SK-N-SH treated with all-trans-retinoic acid at 6 μM for 48 hours (cell line): ENCODE results near the gene RAB8B.

Experiments
- ARNTL ChIP-seq: fragments of 450-650 bp; formaldehyde crosslinking; IDR thresholded peaks from 2 replicates; pipeline ENCODE4 v1.5.0; 2020; ENCODE audit warnings: low read depth, mild to moderate bottlenecking, moderate library complexity, borderline replicate concordance
- BACH2 ChIP-seq: fragments of 250-450 bp; sonication (Bioruptor Pico); IDR thresholded peaks from 2 replicates; pipeline ENCODE4 v1.9.0; 2021; ENCODE audit warnings: mild to moderate bottlenecking, borderline replicate concordance
- CREB5 ChIP-seq: fragments of 250-450 bp; sonication (Bioruptor Pico); IDR thresholded peaks from 2 replicates; pipeline ENCODE4 v1.5.1; 2020; ENCODE audit warnings: low read depth, mild to moderate bottlenecking, moderate library complexity
- ISL1 ChIP-seq: fragments of 250-450 bp; sonication (Bioruptor Pico); IDR thresholded peaks from 2 replicates; pipeline ENCODE4 v2.1.2; 2022; ENCODE audit warnings: mild to moderate bottlenecking, moderate library complexity
- ZNF565 ChIP-seq: fragments of 450-650 bp; formaldehyde crosslinking; conservative IDR thresholded peaks from 2 replicates; pipeline ENCODE4 v1.5.0; 2020; ENCODE audit warnings: low read depth, mild to moderate bottlenecking, moderate library complexity
- ZNF8 ChIP-seq: fragments of 450-650 bp; formaldehyde crosslinking; IDR thresholded peaks from 2 replicates; pipeline ENCODE4 v1.5.0; 2020; ENCODE audit warnings: mild to moderate bottlenecking, moderate library complexity

GRCh38 chr15:63221346-63221745 lies 31.9 kb downstream of the RAB8B start:
- TF ChIP-seq BACH2 (CRISPR knock-in tag) (no peak), CREB5 (CRISPR knock-in tag) (no peak), ZNF565 (no peak), ZNF8 (no peak), ISL1 (no peak), ARNTL (CRISPR knock-in tag) (no peak)
